HepG2 (cell line): ENCODE data around the gene CEBPE. TPM values are rescaled to one million over a fixed set of nuclear protein-coding genes. Genes with fewer than 3 reads are reported as not detected.

Source experiments
- ATF2 ChIP-seq: sonication (generic); formaldehyde crosslinking; IDR thresholded peaks from 2 replicates; pipeline ENCODE4 v1.4.0; 2020; ENCODE audit warnings: missing genetic modification reagents
- ATRX ChIP-seq: sonication (generic); formaldehyde crosslinking; IDR thresholded peaks from 2 replicates; pipeline ENCODE4 v1.4.0; 2020; ENCODE audit warnings: missing genetic modification reagents, borderline replicate concordance
- CHD2 ChIP-seq: IDR thresholded peaks from 2 replicates; pipeline ENCODE4 v1.6.1; 2011; ENCODE audit warnings: low read depth, low read length, improper control_type of control experiment
- IRF2 ChIP-seq: IDR thresholded peaks from 2 replicates; pipeline ENCODE4 v1.6.1; 2018; ENCODE audit warnings: missing genetic modification reagents, missing compliant biosample characterization
- ISL2 ChIP-seq: sonication (generic); formaldehyde crosslinking; IDR thresholded peaks from 2 replicates; pipeline ENCODE4 v1.5.0; 2020; ENCODE audit warnings: missing genetic modification reagents
- JARID2 ChIP-seq: sonication (generic); formaldehyde crosslinking; IDR thresholded peaks from 2 replicates; pipeline ENCODE4 v1.8.1; 2023; ENCODE audit warnings: missing genetic modification reagents, inconsistent platforms; ENCODE audit not compliant: insufficient replicate concordance
- NPAS2 ChIP-seq: sonication (generic); formaldehyde crosslinking; IDR thresholded peaks from 2 replicates; pipeline ENCODE4 v1.8.0; 2022; ENCODE audit warnings: mild to moderate bottlenecking, missing genetic modification reagents, borderline replicate concordance
- PAX8 ChIP-seq: sonication (generic); formaldehyde crosslinking; IDR thresholded peaks from 2 replicates; pipeline ENCODE4 v1.8.0; 2022; ENCODE audit warnings: mild to moderate bottlenecking, missing genetic modification reagents, borderline replicate concordance
- RXRB ChIP-seq: IDR thresholded peaks from 2 replicates; pipeline ENCODE4 v1.6.1; 2016; ENCODE audit warnings: borderline replicate concordance, missing genetic modification reagents, missing compliant biosample characterization
- TOPORS ChIP-seq: sonication (generic); formaldehyde crosslinking; IDR thresholded peaks from 2 replicates; pipeline ENCODE4 v1.8.0; 2023; ENCODE audit warnings: mild to moderate bottlenecking, missing genetic modification reagents
- WIZ ChIP-seq: sonication (generic); formaldehyde crosslinking; IDR thresholded peaks from 2 replicates; pipeline ENCODE4 v1.5.1; 2020; ENCODE audit warnings: mild to moderate bottlenecking, missing genetic modification reagents
- XBP1 ChIP-seq: sonication (generic); formaldehyde crosslinking; IDR thresholded peaks from 2 replicates; pipeline ENCODE4 v1.5.0; 2020; ENCODE audit warnings: missing genetic modification reagents
- ZBTB39 ChIP-seq: sonication (generic); formaldehyde crosslinking; IDR thresholded peaks from 2 replicates; pipeline ENCODE4 v1.5.0; 2020; ENCODE audit warnings: missing genetic modification reagents
- ZFP82 ChIP-seq: sonication (generic); formaldehyde crosslinking; IDR thresholded peaks from 2 replicates; pipeline ENCODE4 v1.5.1; 2020; ENCODE audit warnings: mild to moderate bottlenecking, missing genetic modification reagents, borderline replicate concordance
- ZNF318 ChIP-seq: sonication (generic); formaldehyde crosslinking; IDR thresholded peaks from 2 replicates; pipeline ENCODE4 v1.4.0; 2020; ENCODE audit warnings: mild to moderate bottlenecking, missing genetic modification reagents
- ZNF547 ChIP-seq: sonication (generic); formaldehyde crosslinking; IDR thresholded peaks from 2 replicates; pipeline ENCODE4 v1.5.1; 2020; ENCODE audit warnings: mild to moderate bottlenecking, missing genetic modification reagents
- ZNF768 ChIP-seq: sonication (generic); formaldehyde crosslinking; IDR thresholded peaks from 2 replicates; pipeline ENCODE4 v1.4.0; 2020; ENCODE audit warnings: missing genetic modification reagents
- ZNF776 ChIP-seq: sonication (generic); formaldehyde crosslinking; IDR thresholded peaks from 2 replicates; pipeline ENCODE4 v1.4.0; 2020; ENCODE audit warnings: mild to moderate bottlenecking, missing genetic modification reagents
- polyA plus RNA-seq, 8 experiments: library from polyadenylated mRNA; depleted of rRNA in 3 of 8; stranded (reverse) in 7 of 8; unstranded in 1 of 8; fragments of >200 nt; fragmentation: Illumina TruSeq in 4 of 8; extraction: Trizol in 4 of 8; gene quantifications; 2 replicates each; pipeline versions ENCODE4 v1.2.1 to v1.2.3, GENCODE V29; 2011 to 2016; ENCODE audit warnings: low read depth in 4 of 8, missing spikeins in 1 of 8, mixed read lengths in 1 of 8; ENCODE audit not compliant: insufficient read depth in 1 of 8
- total RNA-seq, 5 experiments: library from RNA; depleted of rRNA; stranded (reverse); fragments of >200 nt; fragmentation: Illumina TruSeq; extraction: Trizol; gene quantifications; 2 replicates each; pipeline ENCODE4 v1.2.3, GENCODE V29; 2016; ENCODE audit warnings: low read depth in 1 of 5

CEBPE gene
- total and polyA plus RNA-seq, 2 of the 13 experiments (the other 11 are each of a cell fraction or from before 2014, with no cell fraction given), result 0.09 to 0.11 TPM

GRCh38 chr14:23070262-23071129 is 48.6 kb downstream of the CEBPE start (continued):
- no peak for TF ChIP-seq ZNF768 (CRISPR knock-in tag)
- TF ChIP-seq PAX8 (CRISPR knock-in tag), result 0 out of 2 replicates have a peak, but pooled peaks have one; percentile 75
- no peak for TF ChIP-seq ATRX (CRISPR knock-in tag)
- TF ChIP-seq ISL2 (CRISPR knock-in tag), result no peak
- TF ChIP-seq RXRB (CRISPR knock-in tag), result no peak
- TF ChIP-seq CHD2, result no peak
- no peak for TF ChIP-seq ZBTB39 (CRISPR knock-in tag)
- TF ChIP-seq XBP1 (CRISPR knock-in tag), result no peak
- peak; percentile 79; the same call in 1 of the 2 replicates for TF ChIP-seq ZNF318 (CRISPR knock-in tag)
- TF ChIP-seq ZNF547 (CRISPR knock-in tag), result 0 out of 2 replicates have a peak, but pooled peaks have one; percentile 6
- 0 out of 2 replicates have a peak, but pooled peaks have one; percentile 7 for TF ChIP-seq TOPORS (CRISPR knock-in tag)
- TF ChIP-seq ZNF776 (CRISPR knock-in tag), result no peak
- TF ChIP-seq IRF2 (CRISPR knock-in tag), result 0 out of 2 replicates have a peak, but pooled peaks have one; percentile 5
- TF ChIP-seq ATF2 (CRISPR knock-in tag), result 0 out of 2 replicates have a peak, but pooled peaks have one; percentile 21
- no peak for TF ChIP-seq WIZ (CRISPR knock-in tag)
- no peak for TF ChIP-seq JARID2 (CRISPR knock-in tag)
- no peak for TF ChIP-seq ZFP82 (CRISPR knock-in tag)
- no peak for TF ChIP-seq NPAS2 (CRISPR knock-in tag)
